Activated CD4-positive, alpha-beta T cell treated with anti-CD3 and anti-CD28 coated beads, Interleukin-2, Interleukin-4, amounts not matched to agents 100 ng/mL and 50 ng/mL, durations not matched to agents 16 hours and 8 hours (primary cell): ENCODE data around the gene PAX2.

Source experiments
- DNase-seq: peaks from one replicate; pipeline ENCODE4 v3.0.0-alpha.2; 2020; ENCODE audit warnings: low spot score

PAX2 gene

GRCh38 chr10:100791369-100792058, 46.1 kb downstream of the PAX2 start:
- DNase-seq = no peak

- DNase-seq = no peak
These were observed 47.2 kb downstream of the PAX2 start for GRCh38 chr10:100792574-100792973.

GRCh38 chr10:100793055-100793454, 47.7 kb downstream of the PAX2 start:
- no peak for DNase-seq

GRCh38 chr10:100799881-100800280, 54.5 kb downstream of the PAX2 start:
- no peak for DNase-seq

DNA sequence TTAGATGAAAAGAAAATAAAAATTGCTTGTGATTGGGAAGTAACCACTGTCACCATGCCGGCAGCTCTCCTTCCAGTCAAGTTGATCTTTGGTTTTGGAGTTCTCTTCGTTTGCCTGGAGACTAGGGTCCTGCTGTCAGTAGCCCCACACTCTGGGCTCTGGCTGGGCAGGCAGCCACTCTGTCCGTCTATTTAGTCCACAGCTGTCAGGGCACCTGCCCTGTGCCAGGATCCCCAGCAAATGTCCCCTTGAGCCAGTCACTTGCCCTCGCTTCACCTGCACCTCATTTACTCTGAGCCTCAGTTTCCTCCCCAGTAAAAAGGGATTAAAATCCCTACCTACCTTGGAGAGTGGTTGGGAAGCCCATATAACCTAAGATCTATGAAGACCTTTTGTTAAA, 55.5 kb downstream of the PAX2 start:
- no peak for DNase-seq

DNA sequence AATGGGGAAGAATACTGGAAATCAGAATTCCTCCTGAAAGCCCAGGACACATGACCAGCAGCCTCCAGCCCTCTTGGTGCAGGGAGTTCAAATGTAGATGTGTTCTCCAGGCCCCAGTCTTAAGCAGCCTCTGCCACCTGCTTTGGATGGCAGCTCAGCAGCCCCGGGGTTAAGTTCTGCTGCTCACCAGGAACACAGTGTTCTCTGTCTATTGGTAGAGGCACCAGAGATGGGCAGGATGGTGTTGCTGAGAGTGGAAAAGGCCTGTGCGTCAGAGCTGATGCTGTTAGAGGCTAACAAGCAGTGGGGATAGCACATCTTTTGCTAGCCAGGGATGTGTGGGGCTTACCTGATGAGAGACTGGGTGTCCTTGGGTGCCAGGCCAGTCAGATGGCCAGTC, 56.8 kb downstream of the PAX2 start:
- no peak for DNase-seq

DNA sequence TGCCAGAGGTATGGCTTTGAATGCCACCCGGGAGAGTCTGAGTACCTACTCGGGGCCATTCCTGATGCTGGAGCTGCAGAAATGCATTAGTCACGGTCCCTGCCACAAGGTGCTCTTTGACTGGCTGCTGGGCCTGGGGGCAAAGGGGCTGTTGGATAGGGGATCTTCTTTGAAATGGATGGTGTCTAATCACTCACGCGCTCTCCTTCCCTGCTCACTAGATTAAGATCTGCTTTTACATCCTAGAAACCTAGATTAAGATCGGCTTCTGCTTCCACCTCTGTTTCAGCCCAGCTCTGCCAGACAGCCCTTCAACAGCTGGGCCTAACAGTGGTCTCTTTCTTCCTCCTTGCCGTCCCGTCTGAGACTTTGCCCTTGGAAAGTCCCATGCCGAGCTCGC, 57.2 kb downstream of the PAX2 start:
- DNase-seq = no peak

GRCh38 chr10:100803492-100803891, 58.1 kb downstream of the PAX2 start:
- no peak for DNase-seq

GRCh38 chr10:100803908-100804307, 58.5 kb downstream of the PAX2 start:
- DNase-seq = no peak

GRCh38 chr10:100805543-100806355, 60.4 kb downstream of the PAX2 start:
- no peak for DNase-seq

DNA sequence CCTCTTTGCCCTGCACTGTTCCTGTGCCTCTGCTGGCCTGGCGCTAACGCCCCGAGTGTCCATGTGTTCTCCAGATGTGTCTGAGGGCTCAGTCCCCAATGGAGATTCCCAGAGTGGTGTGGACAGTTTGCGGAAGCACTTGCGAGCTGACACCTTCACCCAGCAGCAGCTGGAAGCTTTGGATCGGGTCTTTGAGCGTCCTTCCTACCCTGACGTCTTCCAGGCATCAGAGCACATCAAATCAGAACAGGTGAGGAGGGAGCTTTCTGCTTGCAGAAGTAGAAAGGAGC, 60.9 kb downstream of the PAX2 start:
- DNase-seq = no peak

- DNase-seq = no peak
These were observed 62.0 kb downstream of the PAX2 start for GRCh38 chr10:100807241-100807951.

DNA sequence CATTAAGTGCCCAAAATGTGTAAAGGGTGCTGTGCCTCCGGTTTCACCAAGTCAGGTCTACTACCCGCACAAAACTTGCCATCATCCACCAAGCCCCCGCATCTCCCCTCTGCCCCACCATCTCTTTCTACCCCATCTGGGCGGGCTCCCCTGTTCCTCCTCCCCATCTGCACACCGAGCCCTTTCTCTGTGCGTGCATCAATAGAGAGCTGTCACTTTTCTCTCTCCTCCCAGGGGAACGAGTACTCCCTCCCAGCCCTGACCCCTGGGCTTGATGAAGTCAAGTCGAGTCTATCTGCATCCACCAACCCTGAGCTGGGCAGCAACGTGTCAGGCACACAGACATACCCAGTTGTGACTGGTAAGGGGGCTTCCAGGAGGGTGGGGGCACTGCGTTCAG, 63.5 kb downstream of the PAX2 start:
- DNase-seq = no peak

GRCh38 chr10:100810091-100810834, 64.9 kb downstream of the PAX2 start:
- DNase-seq = no peak

DNA sequence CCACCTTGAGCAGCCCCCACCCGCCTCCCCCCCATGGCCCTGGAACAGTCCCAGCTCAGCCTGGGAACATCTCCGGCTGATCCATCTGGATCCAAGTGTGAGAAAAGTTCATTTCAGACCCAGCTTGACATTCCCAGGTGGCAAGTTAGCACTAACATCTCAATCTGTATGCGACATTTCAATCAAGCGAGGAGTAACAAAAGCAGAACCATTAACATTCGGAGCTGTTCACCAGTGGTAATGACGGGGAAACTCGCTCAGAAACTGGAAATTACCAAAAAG, 65.4 kb downstream of the PAX2 start:
- no peak for DNase-seq

DNA sequence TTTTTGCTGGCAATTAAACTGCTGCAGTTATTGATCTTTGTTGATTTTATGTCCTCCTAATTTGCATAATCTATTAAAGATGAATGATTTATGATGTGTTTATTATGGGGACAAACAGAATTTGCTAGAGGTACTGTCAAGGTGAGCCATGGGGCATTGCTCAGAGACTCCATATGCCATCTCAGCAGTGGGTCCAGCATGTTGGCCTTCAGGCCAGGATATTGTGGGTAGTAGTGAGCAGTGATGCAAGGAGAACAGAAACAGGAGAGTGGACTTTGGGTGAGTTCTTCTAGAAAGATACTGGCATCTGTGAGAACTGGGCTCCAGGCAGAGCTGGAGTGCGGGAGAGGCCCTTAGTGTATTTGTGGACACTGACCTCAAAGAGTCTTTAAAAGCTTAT, 65.9 kb downstream of the PAX2 start:
- no peak for DNase-seq

- no peak for DNase-seq
These were observed 66.7 kb downstream of the PAX2 start for GRCh38 chr10:100811752-100812750.

DNA sequence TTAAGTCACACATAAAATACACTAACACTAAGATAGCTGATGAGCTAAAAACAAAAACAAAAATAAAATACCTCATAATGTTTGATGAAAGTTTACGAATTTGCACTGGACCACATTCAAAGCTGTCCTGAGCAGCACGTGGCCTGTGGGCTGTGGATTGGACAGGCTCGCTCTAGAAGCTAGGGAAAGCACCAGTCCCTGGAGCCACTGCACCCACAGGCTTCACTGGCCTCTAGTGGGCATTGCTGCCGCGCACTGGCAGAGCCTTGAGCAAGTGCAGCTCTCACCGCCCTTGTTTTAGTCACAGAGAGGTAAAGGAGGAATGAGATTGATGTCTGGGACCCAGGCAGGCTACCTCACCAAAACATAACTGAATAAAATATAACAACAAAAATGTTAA, 67.6 kb downstream of the PAX2 start:
- no peak for DNase-seq

GRCh38 chr10:100814751-100815474, 69.5 kb downstream of the PAX2 start:
- DNase-seq = no peak

GRCh38 chr10:100816671-100817070, 71.3 kb downstream of the PAX2 start:
- DNase-seq = no peak
